DND-41 (cell line): ENCODE data around the gene PLP2.

ENCODE experiments used
- EZH2 ChIP-seq: IDR thresholded peaks from 3 replicates; pipeline ENCODE4 v1.6.1; 2012; ENCODE audit warnings: borderline replicate concordance, low read depth, mild to moderate bottlenecking, moderate library complexity, low read length, inconsistent platforms; ENCODE audit not compliant: severe bottlenecking
- TF ChIP-seq, protein P1 (sequence below): IDR thresholded peaks from 2 replicates; pipeline ENCODE4 v1.5.1; 2012; ENCODE audit warnings: borderline replicate concordance, low read length, moderate library complexity, mild to moderate bottlenecking; ENCODE audit not compliant: poor library complexity, severe bottlenecking; ENCODE audit errors: extremely low read depth

DNA sequence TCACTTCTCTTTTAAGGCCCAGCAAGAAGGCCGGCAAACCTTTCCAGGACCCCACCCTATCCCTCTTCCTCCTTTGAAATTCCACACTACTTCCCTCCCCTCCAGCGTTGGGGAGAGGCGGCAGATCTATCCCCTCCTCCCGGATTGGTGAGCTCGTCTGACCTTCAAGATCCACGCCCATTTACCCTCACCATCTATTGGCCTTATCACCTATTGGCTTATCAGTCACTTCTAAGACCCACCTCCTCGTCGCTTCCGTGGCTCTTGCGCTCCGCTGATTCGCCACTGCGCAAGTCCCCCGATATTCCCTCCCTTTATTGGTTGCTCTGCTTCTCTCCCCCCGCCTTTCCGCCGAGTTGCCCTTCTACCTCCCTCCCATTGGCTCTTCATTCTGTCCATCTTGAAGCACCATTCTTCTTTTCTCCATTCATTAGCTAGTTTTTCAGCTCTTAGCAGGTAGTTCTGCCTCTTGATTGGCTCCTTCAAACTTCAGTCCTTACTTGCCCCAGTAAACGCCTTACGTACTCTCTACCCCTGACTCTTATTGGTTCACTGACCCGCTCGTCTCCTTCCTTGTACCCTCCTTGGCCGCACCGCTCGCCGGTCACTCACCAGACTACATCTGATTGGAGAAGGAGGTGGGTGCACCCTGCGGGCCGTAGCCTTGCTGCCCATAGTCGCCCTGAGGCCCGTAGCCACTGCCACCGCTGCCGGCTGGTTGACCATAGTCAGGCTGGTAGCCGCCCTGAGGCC is 19.3 kb downstream of the PLP2 start:
- TF ChIP-seq, protein P1, sequence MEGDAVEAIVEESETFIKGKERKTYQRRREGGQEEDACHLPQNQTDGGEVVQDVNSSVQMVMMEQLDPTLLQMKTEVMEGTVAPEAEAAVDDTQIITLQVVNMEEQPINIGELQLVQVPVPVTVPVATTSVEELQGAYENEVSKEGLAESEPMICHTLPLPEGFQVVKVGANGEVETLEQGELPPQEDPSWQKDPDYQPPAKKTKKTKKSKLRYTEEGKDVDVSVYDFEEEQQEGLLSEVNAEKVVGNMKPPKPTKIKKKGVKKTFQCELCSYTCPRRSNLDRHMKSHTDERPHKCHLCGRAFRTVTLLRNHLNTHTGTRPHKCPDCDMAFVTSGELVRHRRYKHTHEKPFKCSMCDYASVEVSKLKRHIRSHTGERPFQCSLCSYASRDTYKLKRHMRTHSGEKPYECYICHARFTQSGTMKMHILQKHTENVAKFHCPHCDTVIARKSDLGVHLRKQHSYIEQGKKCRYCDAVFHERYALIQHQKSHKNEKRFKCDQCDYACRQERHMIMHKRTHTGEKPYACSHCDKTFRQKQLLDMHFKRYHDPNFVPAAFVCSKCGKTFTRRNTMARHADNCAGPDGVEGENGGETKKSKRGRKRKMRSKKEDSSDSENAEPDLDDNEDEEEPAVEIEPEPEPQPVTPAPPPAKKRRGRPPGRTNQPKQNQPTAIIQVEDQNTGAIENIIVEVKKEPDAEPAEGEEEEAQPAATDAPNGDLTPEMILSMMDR, result no peak
- TF ChIP-seq EZH2, result no peak
